GM12864 (cell line): ENCODE data around the gene ALDH7A1.

Experiments used
- DNase-seq: peaks from one replicate; pipeline ENCODE4 v3.0.0-alpha.2; 2011; ENCODE audit warnings: low read depth
- H3K4me3 ChIP-seq: 2 replicates; pipeline ENCODE4 v1.5.1; 2011; ENCODE audit warnings: mild to moderate bottlenecking, low read depth, low read length, control low read depth
- TF ChIP-seq, protein P1 (sequence below): IDR thresholded peaks from 2 replicates; pipeline ENCODE4 v1.5.1; 2011; ENCODE audit warnings: low read depth, mild to moderate bottlenecking, moderate library complexity, low read length, control low read depth, inconsistent platforms; ENCODE audit errors: missing control alignments

Gene ALDH7A1

DNA sequence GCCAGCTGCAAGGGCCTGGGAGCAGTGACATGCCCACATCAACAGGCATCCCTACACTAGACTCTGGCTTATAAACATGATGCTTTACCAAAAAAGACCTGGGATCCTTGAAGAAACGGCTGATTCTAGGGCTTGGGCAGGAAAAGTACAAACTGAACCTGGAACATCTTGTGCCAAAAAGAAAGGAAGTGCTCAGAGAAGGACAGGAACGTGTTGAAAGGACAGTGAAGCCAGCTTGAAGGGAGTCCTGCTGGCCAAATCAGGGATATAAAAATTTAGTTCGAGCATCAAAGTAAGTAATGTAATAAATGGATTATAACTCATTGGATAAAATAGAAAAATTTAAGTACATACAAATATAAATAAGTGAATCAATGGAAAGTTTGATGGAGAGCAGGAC lies 58.1 kb downstream of the ALDH7A1 start:
- TF ChIP-seq, protein P1, sequence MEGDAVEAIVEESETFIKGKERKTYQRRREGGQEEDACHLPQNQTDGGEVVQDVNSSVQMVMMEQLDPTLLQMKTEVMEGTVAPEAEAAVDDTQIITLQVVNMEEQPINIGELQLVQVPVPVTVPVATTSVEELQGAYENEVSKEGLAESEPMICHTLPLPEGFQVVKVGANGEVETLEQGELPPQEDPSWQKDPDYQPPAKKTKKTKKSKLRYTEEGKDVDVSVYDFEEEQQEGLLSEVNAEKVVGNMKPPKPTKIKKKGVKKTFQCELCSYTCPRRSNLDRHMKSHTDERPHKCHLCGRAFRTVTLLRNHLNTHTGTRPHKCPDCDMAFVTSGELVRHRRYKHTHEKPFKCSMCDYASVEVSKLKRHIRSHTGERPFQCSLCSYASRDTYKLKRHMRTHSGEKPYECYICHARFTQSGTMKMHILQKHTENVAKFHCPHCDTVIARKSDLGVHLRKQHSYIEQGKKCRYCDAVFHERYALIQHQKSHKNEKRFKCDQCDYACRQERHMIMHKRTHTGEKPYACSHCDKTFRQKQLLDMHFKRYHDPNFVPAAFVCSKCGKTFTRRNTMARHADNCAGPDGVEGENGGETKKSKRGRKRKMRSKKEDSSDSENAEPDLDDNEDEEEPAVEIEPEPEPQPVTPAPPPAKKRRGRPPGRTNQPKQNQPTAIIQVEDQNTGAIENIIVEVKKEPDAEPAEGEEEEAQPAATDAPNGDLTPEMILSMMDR = no peak
- DNase-seq = no peak
- H3K4me3 ChIP-seq = no peak overlapping the region

DNA sequence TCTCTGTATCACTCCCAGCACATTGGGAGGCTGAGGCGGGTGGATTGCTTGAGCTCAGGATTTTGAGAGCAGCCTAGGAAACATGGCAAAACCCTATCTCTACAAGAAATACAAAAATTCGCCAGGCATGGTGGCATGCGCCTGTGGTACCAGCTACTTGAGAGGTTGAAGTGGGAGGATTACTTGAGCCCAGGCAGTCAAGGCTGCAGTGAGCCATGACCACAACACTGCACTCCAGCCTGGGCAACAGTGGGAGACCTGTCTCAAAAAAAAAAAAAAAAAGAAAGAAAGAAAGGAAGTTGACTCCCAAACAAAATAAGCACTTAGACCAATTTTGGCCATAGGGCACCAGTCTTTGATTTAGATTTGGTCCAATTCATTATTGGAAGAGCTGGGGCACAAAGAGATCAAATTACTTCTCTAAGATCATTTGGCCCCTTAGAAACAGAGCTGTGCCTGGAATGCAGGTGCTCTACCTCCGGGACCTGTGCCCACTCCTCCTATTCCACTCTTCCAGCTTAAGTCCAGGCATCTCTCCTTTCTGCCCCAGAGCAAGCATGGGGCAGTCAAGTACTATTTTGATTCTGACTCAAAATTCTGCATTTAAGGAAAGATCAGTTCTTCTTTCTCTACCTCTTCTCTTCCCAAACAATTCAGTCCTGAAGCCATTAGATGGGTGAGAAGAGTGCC lies 59.0 kb downstream of the ALDH7A1 start:
- H3K4me3 ChIP-seq = no peak overlapping the region
- TF ChIP-seq, protein P1 = no peak
- no peak for DNase-seq

DNA sequence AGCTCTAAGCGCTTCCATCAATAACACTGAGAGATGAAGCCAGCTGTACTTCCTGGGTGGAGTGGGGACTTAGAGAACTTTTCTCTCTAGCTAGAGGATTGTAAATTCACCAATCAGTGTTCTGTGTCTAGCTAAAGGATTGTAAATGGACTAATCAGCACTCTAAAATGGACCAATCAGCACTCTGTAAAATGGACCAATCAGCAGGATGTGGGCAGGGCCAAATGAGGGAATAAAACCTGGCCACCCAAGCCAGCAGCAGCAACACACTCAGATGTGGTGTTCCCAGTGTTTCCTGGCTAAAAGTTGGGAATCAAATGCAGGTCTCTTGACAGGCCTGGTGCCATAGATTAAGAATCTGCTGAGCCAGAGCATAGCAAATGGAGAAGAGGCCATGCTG lies 60.5 kb downstream of the ALDH7A1 start:
- DNase-seq = no peak
- TF ChIP-seq, protein P1 = no peak
- H3K4me3 ChIP-seq = no peak overlapping the region

DNA sequence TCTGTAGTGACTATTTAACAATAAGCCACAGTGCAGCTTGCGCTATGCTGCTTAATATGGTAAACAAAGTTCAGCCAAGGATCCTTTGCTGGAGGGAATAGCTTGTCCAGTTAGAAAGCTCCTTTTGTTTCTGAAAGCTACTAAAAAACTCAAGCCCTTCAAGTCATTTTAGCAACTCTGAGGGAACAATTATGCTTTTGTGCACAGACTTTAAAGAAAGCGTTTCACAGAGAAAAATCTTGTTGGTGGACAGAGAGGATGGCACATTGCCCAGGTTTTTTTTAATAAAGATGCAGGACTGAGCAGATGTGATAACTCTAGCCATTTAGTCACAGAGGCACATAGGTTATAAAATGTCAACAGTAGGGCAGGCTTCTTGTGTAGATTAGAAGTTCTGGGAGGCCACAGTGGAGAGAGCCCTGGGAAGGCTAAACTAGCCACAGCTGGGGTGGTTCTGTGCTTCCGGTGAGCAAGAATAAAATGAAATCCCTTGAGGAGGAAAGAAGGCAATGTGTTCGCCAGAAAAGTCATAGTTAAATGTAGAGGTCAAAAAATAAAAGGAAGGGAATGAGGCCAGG lies 63.4 kb downstream of the ALDH7A1 start:
- no peak for DNase-seq
- TF ChIP-seq, protein P1 = no peak

DNA sequence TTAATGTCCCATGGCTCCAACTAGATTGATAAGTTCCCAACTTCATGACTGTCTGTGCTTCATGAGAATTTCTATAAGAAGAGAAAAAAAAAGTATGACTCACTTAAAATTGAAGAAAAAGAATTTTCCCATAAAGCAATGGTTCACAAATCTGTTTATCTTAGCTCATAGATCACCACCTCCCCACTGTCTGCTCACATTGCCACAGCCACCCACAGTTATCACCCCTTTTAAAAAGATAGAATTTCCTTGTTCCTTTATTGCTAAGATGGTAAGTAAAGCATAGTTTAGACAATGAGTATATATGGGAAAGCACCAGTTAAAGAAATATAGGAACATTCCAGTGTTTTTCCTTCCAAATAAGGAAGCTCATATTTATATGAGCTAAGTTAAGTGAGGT lies 67.1 kb downstream of the ALDH7A1 start:
- no peak overlapping the region for H3K4me3 ChIP-seq
- DNase-seq = no peak
- TF ChIP-seq, protein P1 = no peak

More for the DNA sequence above, 63.4 kb downstream of the ALDH7A1 start:
- no peak overlapping the region for H3K4me3 ChIP-seq

DNA sequence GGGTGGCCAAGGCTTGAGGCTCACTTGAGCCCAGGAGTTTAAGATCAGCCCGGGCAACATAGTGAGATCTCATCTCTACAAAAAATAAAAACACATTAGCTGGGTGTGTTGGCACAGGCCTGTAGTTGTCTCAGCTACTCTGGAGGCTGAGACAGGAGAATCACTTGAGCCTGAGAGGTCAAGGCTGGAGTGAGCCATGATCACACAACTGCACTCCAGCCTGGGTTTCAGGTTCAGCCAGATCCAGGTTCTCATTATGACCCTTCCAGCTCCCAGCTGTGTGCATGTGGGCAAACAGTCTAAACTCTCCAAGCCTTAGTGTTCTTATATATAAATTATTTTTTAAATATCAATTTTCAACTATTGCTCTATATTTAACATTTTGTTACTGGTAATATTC lies 67.9 kb downstream of the ALDH7A1 start:
- no peak overlapping the region for H3K4me3 ChIP-seq
- TF ChIP-seq, protein P1 = no peak
- DNase-seq = no peak

DNA sequence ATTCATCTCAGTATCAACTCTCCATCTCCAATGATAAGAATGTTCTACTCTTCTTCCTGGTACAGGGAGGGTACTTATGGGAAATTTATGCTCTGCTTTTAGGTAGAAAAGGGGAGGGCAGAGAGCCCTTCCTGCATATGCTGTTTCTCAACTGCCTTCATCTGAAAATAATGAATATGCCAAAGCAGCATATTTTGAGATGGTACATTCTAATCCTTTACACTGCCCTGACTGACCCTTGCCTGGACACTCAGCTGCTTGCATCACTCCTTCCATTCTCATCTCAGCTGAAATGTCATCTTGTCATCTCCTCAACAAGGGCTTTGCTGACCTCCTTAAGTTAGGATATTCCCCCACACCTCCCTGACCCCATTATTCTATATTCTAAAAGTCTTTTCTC lies 68.5 kb downstream of the ALDH7A1 start:
- TF ChIP-seq, protein P1 = no peak
- no peak overlapping the region for H3K4me3 ChIP-seq
- DNase-seq = no peak
